DND-41 (cell line): ENCODE results near the gene NDRG4.

Experiments used
- CTCF ChIP-seq: IDR thresholded peaks from 2 replicates; pipeline ENCODE4 v1.5.1; 2012; ENCODE audit warnings: borderline replicate concordance, low read length, moderate library complexity, mild to moderate bottlenecking; ENCODE audit not compliant: poor library complexity, severe bottlenecking; ENCODE audit errors: extremely low read depth
- EZH2 ChIP-seq: IDR thresholded peaks from 3 replicates; pipeline ENCODE4 v1.6.1; 2012; ENCODE audit warnings: borderline replicate concordance, low read depth, mild to moderate bottlenecking, moderate library complexity, low read length, inconsistent platforms; ENCODE audit not compliant: severe bottlenecking

GRCh38 chr16:58511933-58512815 lies 12.2 kb downstream of the NDRG4 start:
- peak; percentile 85 for TF ChIP-seq CTCF
- TF ChIP-seq EZH2: no peak
